Suprapubic skin (tissue), 4 donors: ENCODE data around the gene SPTAN1. TPM values are rescaled to one million over a fixed set of nuclear protein-coding genes. Genes with fewer than 3 reads are reported as not detected.
A peak's percentile ranks its signal among the peaks of the same experiment; 100 is the strongest.

Source experiments
- DNase-seq, 2 donors: peaks; one replicate each; pipeline ENCODE4 v3.0.0-alpha.2; 2019; ENCODE audit warnings: low spot score in 2 of 2
- H3K27ac ChIP-seq: fragments of 200-600 bp; sonication (generic); one replicate; pipeline ENCODE4 v1.5.1; 2019
- H3K27me3 ChIP-seq: fragments of 200-600 bp; sonication (generic); one replicate; pipeline ENCODE4 v1.5.1; 2019
- H3K36me3 ChIP-seq: fragments of 200-600 bp; sonication (generic); one replicate; pipeline ENCODE4 v1.5.1; 2019
- H3K4me1 ChIP-seq: fragments of 200-600 bp; sonication (generic); one replicate; pipeline ENCODE4 v1.5.1; 2019
- H3K4me3 ChIP-seq: fragments of 200-600 bp; sonication (generic); one replicate; pipeline ENCODE4 v1.5.1; 2019; ENCODE audit warnings: mild to moderate bottlenecking
- H3K9me3 ChIP-seq: fragments of 200-600 bp; sonication (generic); one replicate; pipeline ENCODE4 v1.5.1; 2019
- EP300 ChIP-seq: sonication (generic); formaldehyde crosslinking; IDR thresholded peaks from one replicate; pipeline ENCODE4 v1.6.1; 2017; ENCODE audit warnings: antibody characterized with exemption
- POLR2A ChIP-seq, 2 donors: fragments of 450-650 bp; IDR thresholded peaks; one replicate each; pipeline ENCODE4 v1.6.1; 2017; ENCODE audit warnings: antibody characterized with exemption in 2 of 2, mild to moderate bottlenecking in 2 of 2, moderate library complexity in 2 of 2
- POLR2AphosphoS5 ChIP-seq, 3 donors: sonication (generic); formaldehyde crosslinking; IDR thresholded peaks; one replicate each; pipeline ENCODE4 v1.6.1; 2017; ENCODE audit warnings: antibody characterized with exemption in 3 of 3
- WGBS: methylation state at CpG from one replicate; pipeline ENCODE4 v1.1.5; 2018; 5-methylcytosine and 5-hydroxymethylcytosine counted together
- total RNA-seq, 4 donors: library from RNA; depleted of rRNA; stranded (reverse); fragments of >200 nt; gene quantifications; one replicate each; pipeline ENCODE4 v1.1.0, GENCODE V29; 2016
- TF ChIP-seq, protein P1 (sequence below), 2 donors: fragments of 200-600 bp in 1 of 2; fragments of 450-650 bp in 1 of 2; sonication (generic) in 1 of 2; IDR thresholded peaks; one replicate each; pipeline ENCODE4 v1.5.1; 2016 to 2019; ENCODE audit warnings: antibody characterized with exemption in 2 of 2, mild to moderate bottlenecking in 1 of 2, moderate library complexity in 1 of 2

The SPTAN1 gene
- total RNA-seq, 4 donors from 2014 or later: 251 to 476 (median 354) TPM

DNA sequence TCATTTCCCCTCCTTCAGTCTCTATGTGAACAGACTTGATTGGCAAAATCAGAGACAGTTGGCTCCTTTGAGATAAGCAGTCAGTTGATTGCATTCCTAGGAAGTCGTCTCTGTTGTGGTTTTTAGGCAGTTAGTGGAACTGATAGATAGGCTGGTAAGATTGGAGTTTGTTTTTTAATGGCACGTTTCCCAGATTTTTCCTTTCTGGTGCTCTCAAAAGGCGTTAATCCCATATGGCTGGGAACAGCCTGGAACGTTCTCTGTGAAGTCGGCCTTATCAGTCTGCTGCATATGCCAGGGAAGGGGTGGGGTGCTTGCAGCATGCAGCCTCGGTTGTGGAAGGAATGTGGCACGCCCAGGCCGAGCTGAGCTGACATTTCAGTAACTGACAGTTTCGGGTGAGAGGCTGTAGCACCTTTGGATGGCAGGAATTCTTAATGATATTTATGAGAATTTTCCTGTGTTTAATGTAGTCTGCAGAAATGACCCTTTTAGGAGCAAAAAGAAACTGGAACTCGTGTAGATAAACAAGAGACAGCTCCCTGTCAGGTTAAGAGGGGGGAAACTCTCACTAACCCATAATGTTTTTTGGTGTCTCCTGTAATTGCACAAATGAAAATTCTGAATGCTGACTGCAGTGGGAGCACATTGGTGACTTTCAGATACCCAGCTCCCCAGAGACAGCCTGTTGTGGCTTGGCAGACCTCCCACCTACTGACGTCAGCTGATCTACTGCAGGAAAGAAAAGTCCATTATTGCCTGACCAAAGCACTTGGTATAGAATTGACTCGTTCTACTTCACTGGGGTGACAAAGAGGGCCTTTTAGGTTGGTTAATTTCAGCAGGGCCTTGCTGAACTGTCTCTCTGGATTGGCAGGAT lies 6.3 kb downstream of the SPTAN1 start:
- WGBS: 1% methylated on average over 12 of the region's 12 CpGs
- Histone ChIP-seq H3K36me3 (peaks cover 5% of the 10 kb centered on the region), H3K27me3 (no peaks in the 10 kb centered on the region), H3K9me3 (no peaks in the 10 kb centered on the region), H3K4me1 (peaks cover 53% of the 10 kb centered on the region), H3K4me3 (no peak overlapping the region), H3K27ac (peak overlapping the region; percentile 68)
- DNase-seq: peak; percentile 86 to 88
- TF ChIP-seq POLR2AphosphoS5 (IDR thresholded peaks at IDR 0.05) (no peak), EP300 (no peak), POLR2A (IDR thresholded peaks at IDR 0.05) (no peak)
- TF ChIP-seq, protein P1, sequence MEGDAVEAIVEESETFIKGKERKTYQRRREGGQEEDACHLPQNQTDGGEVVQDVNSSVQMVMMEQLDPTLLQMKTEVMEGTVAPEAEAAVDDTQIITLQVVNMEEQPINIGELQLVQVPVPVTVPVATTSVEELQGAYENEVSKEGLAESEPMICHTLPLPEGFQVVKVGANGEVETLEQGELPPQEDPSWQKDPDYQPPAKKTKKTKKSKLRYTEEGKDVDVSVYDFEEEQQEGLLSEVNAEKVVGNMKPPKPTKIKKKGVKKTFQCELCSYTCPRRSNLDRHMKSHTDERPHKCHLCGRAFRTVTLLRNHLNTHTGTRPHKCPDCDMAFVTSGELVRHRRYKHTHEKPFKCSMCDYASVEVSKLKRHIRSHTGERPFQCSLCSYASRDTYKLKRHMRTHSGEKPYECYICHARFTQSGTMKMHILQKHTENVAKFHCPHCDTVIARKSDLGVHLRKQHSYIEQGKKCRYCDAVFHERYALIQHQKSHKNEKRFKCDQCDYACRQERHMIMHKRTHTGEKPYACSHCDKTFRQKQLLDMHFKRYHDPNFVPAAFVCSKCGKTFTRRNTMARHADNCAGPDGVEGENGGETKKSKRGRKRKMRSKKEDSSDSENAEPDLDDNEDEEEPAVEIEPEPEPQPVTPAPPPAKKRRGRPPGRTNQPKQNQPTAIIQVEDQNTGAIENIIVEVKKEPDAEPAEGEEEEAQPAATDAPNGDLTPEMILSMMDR (IDR thresholded peaks at IDR 0.05): no peak

DNA sequence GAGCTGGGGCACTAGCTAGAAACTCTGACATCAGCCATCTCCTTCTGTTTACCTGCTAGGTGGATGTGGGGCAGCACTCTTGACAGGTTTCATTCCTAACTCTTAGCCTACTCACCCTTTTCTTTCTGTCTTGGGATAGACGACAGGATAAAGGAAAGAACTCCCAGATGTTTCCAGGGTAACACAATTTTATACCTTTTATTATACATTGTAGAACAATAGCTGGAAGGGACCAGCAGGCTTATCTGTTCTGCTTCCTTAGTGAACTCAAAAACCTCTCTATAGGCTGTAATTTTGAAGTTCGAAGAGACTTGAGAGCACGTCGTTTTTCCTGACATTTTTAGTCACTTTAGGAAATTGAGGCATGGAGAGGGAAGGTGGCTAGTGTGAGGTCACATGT lies 13.2 kb downstream of the SPTAN1 start:
- TF ChIP-seq, protein P1 (IDR thresholded peaks at IDR 0.05): no peak
- TF ChIP-seq POLR2A (IDR thresholded peaks at IDR 0.05) (no peak), EP300 (no peak), POLR2AphosphoS5 (IDR thresholded peaks at IDR 0.05) (no peak)
- Histone ChIP-seq H3K4me3 (no peak overlapping the region), H3K27me3 (no peaks in the 10 kb centered on the region), H3K9me3 (no peaks in the 10 kb centered on the region), H3K27ac (no peak overlapping the region), H3K4me1 (peaks cover 4% of the 10 kb centered on the region), H3K36me3 (peaks cover 43% of the 10 kb centered on the region)
- no peak for DNase-seq
- WGBS: 73% methylated on average over 4 of the region's 4 CpGs

DNA sequence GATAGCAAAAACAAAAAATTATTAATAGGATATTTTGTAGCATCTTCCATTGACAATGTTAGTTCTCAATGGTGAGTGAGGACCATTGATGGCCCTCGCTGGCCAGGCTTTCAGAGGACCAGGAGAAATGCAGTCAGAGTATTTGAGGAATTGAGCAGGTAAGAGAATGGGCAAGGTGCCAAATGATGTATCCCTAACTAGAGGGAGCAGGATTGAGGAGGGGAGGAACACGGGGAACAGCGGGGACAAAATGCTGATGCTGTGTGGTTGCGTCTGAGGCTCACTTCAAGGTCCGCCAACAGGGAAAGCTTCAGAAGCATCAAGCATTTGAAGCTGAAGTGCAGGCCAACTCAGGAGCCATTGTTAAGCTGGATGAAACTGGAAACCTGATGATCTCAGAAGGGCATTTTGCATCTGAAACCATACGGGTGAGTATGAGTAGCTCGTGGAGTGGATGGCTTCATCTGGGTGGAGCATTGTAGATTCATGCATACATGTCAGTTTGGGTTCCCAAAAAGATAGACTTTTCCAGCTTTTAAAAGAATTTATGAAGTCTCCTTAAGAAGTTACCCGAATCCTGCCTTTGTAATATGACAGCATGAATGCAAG lies 16.2 kb downstream of the SPTAN1 start:
- H3K36me3 ChIP-seq: peaks cover 65% of the 10 kb centered on the region

DNA sequence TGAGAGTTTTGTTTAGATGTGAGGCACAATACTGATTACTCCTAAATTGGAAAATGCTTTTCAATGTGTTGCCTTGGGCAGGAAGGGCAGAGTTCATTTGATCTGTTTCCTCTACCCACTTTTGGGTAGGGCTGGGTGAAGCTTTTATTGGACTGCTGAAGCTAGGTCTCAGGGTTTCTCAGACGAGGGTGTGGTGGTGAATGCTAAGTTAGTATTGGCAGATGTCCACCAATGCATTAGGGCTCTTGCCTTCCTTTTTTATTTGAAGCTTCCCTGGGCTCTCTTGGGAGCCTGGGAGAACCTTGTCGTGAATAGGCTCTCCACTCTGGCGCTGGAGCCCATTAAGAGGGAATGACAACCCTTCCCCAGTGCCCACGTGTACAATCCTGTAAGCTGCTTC lies 23.1 kb downstream of the SPTAN1 start:
- peak overlapping the region; percentile 9 for H3K27ac ChIP-seq
- 34% methylated on average over 4 of the region's 4 CpGs for WGBS
- no peaks in the 10 kb centered on the region for H3K27me3 ChIP-seq
- no peak overlapping the region for H3K4me3 ChIP-seq
- DNase-seq: no peak
- TF ChIP-seq POLR2AphosphoS5 (IDR thresholded peaks at IDR 0.05) (no peak), EP300 (no peak), POLR2A (IDR thresholded peaks at IDR 0.05) (no peak)
- TF ChIP-seq, protein P1 (IDR thresholded peaks at IDR 0.05): no peak
- peaks cover 89% of the 10 kb centered on the region for H3K36me3 ChIP-seq
- H3K9me3 ChIP-seq: no peaks in the 10 kb centered on the region
- H3K4me1 ChIP-seq: peaks cover 16% of the 10 kb centered on the region

More for the DNA sequence above, 16.2 kb downstream of the SPTAN1 start:
- Histone ChIP-seq H3K4me3 (no peak overlapping the region), H3K9me3 (no peaks in the 10 kb centered on the region), H3K27me3 (no peaks in the 10 kb centered on the region), H3K27ac (no peak overlapping the region), H3K4me1 (peaks cover 4% of the 10 kb centered on the region)
- DNase-seq: no peak
- WGBS: 65% methylated on average over 8 of the region's 8 CpGs
- TF ChIP-seq, protein P1 (IDR thresholded peaks at IDR 0.05): no peak
- no peak for TF ChIP-seq EP300
- no peak for TF ChIP-seq POLR2A (IDR thresholded peaks at IDR 0.05)
- no peak for TF ChIP-seq POLR2AphosphoS5 (IDR thresholded peaks at IDR 0.05)

DNA sequence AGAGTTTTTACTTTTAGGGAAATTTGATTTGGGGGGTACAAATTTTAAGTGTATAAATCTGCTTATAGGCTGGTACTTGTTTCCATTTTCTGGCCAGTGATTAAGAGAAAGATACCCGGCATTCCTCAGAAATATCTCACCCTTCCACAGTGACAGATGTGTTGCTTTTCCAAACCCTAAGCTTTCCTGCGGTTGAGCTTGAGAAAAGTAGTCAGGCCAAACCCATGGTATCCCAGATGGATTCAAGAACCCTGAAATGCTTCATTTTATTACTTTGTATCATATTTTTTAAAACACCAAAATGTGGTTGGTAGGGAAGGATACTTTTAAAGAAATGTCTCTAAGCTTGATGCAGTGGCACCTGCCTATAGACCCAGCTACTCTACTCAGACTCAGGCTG lies 23.5 kb downstream of the SPTAN1 start:
- DNase-seq: no peak
- no peaks in the 10 kb centered on the region for H3K9me3 ChIP-seq
- H3K27ac ChIP-seq: no peak overlapping the region
- no peak overlapping the region for H3K4me3 ChIP-seq
- H3K4me1 ChIP-seq: peaks cover 16% of the 10 kb centered on the region
- H3K27me3 ChIP-seq: no peaks in the 10 kb centered on the region
- TF ChIP-seq POLR2AphosphoS5 (IDR thresholded peaks at IDR 0.05): no peak
- no peak for TF ChIP-seq EP300
- TF ChIP-seq, protein P1 (IDR thresholded peaks at IDR 0.05): no peak
- TF ChIP-seq POLR2A (IDR thresholded peaks at IDR 0.05): no peak
- WGBS: 79% methylated on average over 2 of the region's 2 CpGs
- H3K36me3 ChIP-seq: peaks cover 89% of the 10 kb centered on the region
